ENCODE data around the gene COL5A2.

GRCh38 chr2:189088591-189089205 is 90.9 kb downstream of the COL5A2 start:
- TF ChIP-seq CTCF (conservative IDR thresholded peaks at IDR 0.05 in 1 of 2, IDR thresholded peaks at IDR 0.05 in 1 of 2; ENCODE audit: extremely low read depth in 1 of 2, insufficient read depth in 1 of 2, low read depth in 1 of 2, low read length in 2 of 2) (no peak), EZH2 (IDR thresholded peaks at IDR 0.05; ENCODE audit: borderline replicate concordance, low read length) (no peak)
